HuH-7 (cell line): ENCODE results near the gene DNAJC16.

Experiments used
- DNase-seq: peaks from one replicate; pipeline ENCODE4 v3.0.0; 2011; ENCODE audit warnings: low spot score

The DNAJC16 gene

DNA sequence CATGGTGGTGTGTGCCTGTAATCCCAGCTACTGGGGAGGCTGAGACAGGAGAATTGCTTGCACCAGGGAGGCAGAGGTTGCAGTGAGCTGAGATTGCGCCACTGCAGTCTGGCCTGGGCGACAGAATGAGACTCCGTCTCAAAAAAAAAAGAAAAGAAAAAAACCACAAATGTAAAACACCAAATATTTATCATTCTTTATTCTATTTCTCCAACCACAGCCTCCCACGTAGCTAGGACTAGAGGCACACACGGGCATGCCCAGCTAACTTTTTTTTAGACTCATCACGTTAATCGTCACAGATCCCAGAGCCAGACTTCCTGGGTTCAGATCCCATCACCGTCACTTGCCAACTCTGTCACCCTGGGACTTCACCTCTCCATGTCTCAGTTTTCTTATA, 13.5 kb downstream of the DNAJC16 start:
- no peak for DNase-seq

DNA sequence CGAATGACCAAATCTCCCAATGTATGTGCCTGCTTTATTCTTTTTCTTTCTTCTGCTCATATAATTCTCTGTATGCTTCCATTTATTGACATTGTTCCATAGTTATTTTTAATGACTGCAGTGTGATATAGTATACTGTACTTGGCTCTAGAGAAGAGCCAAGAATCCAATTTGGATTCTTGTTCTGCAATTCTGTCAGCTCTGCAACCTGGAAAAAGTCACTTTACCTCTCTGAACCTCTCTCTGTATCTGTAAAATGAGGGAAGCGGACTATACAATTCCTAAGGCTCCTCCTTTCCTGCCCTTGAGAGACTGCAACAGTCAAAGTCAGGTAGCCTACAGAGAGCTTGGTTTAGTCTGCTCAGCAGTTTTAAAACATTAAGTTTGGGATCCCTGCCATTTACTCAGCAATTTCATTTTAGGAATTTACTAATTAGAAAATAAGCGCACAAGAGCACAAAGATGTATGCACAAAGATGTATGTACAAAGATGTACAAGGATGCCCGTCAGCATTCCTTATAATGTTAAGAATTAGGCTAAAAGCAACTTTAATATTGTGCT, 14.7 kb downstream of the DNAJC16 start:
- no peak for DNase-seq

DNA sequence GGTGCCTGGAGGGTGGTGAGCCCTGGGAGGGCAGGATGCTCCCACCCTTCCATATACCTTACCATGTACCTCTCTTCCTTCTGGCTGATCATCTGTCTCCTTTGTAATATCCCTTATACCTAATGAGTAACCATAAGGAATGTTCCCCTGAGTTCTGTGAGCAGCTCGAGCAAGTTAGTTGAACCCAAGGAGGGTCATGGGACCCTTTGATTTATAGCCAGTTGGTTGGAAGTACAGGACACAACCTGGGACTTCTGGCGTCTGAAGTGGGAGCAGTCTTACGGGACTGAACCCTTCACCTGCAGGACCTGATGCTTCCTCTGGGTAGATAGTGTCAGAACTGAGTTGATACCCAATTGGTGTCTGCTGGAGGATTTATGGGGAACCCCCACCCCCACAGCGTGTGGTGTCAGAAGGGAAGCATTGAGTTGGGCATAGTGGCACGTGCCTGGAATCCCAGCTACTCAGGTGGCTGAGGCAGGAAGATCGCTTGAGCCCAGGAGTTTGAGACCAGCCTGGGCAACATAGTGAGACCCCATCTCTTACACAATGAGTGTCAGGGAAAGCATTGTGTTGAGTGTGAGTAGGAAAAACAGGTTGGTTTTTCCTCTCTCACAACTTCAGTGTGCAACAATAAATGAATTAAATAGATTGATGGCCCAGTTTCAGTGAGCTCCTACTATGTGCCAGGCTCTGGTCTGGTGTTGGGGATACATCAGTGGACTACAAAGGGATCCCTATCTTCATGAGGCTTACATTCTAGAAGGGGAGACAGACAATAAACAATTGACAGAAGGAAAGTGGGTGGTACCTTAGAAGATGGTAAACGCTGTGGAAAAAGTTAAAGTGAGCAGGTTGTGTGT, 16.0 kb downstream of the DNAJC16 start:
- DNase-seq = no peak

DNA sequence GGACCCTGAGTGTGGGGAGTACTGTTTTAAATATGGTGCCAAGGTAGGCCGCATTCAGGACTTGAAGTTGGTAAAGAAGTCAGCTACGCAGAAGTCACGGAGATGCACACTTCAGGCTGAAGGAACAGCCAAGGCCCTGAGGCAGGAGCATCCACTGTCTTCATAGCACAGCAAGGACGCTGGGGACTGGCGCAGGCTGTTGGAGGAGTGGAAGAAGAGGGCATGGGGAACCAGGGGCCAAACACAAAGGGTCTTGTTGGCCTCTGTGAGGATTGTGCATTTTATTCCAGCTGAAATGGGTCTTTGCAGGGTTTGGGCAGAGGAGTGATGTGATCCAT, 16.6 kb downstream of the DNAJC16 start:
- no peak for DNase-seq

DNA sequence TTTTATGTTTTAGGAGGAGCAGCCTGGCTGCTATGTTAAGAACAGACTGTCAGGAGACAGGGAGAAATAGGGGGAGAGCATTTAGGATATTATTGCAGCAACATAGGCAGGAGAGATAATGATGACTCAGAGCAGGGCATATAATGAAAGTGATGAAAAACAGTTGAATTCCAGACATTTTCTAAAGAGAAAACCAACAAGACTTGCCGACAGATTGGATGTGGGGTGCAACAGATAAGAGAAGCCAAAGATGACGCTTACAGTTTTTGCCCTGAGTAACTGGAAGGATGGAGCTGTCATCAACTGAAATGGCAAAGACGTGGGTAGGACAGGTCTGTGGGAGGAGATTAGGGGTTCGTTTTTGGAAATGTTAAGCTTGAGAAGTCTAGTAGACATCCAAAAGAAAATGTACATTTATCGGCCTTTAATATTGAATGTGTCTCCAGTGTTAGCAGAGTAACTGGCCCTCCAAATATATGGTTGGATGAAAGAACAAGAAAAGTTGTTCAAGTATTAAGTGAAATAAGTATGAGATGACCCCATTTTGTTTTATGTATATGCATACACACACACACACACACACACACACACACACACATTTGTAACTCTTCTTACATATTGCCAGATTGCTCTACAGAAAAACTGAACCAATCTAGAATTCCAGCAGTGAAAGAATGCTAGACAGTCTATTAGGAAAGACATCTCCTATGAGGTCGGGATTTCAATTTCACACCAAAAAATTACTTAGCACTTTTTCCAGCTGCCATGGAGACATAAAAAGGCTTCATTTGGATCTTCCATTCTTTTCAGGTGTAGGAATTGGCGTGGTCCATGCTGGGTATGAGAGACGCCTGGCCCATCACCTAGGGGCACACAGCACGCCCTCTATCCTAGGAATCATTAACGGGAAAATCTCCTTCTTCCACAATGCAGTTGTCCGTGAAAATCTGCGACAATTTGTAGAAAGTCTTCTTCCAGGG, 17.2 kb downstream of the DNAJC16 start:
- DNase-seq = no peak

DNA sequence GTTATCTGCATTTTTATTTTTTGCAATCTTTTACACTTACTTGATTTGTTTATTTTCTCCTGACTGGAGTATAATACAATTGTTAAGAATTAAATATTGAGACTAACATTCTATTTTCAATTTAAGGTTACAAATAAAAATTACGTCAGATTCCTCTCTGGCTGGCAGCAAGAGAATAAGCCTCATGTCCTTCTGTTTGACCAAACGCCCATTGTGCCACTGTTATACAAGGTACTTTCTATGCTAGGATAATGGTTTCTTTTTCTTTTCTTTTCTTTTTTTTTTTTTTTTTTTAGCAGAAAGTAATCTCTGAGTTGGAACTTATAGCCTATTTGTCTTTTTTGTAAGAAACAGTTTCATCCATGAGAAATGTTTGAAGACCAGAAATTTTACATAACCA, 20.0 kb downstream of the DNAJC16 start:
- DNase-seq = no peak

DNA sequence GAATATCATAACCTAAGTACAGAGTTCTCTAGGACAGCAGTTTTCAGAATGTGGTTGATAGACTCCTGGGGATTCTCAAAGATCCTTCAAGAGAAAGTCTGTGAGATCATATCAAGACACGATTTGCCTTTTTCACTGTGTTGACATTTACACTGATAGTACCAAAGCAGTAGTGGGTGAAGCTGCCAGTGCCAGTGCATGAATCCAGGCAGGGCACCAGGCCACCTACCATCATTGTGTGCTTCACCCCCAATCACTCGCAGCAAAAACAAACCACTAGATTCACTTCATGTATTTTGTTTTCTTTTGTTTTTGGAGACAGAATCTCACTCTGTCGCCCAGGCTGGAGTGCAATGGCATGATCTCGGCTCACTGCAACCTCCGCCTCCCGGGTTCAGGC, 23.9 kb downstream of the DNAJC16 start:
- no peak for DNase-seq

DNA sequence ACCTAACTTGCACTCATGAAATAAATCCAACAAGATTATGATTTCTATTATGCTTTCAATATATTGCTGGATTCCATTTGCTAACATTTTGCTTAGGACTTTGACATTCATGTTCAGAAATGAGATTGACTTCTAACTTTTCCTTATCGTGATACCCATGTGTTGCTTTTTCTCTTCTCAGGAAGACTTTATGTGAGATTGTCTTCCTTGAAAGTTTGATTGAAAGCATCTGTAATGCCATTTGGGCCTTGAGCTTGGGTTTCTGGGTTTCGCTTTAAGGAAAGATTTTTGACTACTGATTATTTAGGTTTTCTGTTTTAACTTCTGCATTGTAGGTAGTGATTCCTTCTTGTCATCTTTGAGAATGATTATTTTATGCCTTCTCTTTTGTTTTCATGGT, 30.4 kb downstream of the DNAJC16 start:
- DNase-seq = no peak

DNA sequence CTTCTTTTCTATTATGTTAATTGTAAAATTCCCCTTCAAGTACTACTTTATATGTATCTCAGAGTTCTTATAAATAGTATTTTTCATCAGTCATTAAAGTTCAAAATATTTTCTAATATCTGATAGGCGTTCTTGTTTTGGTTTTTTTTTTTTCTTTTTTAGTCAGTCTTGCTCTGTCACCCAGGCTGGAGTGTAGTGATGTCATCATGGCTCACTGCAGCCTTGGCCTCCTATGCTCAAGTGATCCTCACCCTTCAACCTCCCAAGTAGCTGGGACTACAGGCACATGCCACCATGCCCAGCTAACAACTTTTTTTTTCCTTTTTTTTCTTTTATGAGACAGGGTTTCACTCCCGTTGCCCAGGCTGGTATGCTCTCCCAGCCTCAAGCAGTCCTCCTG, 30.9 kb downstream of the DNAJC16 start:
- no peak for DNase-seq

DNA sequence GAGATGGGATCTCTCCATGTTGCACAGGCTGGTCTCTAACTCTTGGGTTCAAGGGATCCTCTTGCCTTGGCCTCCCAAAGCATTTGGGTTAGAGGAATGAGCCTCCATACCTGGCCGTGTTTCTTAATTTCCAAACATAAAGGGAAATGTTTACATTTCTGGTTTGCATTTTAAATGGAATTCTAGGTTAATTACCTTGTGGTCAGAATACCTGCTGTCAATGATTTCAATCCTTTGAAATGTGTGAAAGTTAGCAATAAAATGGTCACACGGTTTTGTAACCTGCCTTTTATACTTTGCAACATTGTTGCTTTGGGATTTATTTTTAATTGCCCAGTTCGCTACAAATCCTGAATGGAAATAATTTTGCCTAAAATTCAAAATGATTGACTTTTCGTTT, 31.9 kb downstream of the DNAJC16 start:
- DNase-seq = no peak

DNA sequence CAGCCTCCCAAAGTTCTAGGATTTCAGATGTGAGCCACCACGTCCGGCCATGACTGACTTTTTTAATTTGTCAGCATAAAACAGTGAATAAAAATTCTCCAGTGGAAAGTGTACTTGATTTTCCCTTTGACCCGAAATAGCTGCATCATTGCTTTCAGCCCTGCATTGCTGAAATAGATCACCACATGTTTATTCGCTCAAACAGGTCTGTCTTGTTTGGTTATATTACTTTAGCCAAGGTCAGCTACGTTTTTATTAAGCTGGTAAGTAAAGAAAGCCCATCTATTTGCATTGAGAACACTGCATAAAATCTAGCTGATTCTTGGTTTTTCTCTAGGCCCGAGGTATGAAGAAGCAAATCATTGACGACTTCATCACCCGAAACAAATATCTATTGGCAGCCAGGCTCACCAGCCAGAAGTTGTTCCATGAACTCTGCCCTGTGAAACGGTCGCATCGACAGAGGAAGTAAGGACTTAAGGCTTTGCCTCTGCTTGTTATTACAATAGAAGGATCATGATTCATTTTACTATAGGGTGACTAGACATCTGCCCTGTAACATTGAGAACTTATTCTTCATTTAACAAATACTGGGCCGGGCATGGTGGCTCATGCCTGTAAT, 32.7 kb downstream of the DNAJC16 start:
- DNase-seq = no peak

DNA sequence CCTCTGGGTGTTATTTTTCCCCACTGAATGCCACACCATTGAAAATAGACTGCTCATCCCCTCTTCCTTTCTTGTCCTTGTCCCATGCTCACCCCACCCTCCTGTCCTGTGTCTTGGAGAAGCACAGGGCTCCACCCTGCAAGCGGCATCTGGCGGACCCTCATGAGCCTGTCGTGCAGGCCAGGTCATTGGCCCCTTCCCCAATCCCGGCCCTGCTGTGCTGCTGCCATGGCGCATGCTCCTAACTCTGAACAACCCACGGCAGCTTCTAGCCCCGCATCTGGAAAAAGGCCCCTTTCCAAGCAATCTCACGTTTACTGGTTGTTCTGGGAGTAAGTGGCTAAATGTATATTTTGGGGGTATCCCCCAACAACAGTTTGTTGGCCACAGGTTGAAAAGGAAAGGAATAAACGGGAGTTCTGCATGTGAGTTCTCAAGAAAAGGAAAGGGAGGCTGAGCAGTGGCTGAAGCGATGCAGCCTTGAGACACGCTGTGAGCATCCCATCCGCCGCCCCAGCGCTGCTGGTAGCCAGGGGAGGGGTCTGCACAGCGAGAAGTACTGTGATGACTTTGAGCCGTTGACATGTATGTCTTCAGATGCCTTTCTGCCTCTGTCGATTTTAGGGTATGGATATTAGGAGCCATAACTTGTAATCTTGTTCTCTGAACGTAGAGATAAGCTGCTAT, 41.9 kb downstream of the DNAJC16 start:
- DNase-seq = no peak

DNA sequence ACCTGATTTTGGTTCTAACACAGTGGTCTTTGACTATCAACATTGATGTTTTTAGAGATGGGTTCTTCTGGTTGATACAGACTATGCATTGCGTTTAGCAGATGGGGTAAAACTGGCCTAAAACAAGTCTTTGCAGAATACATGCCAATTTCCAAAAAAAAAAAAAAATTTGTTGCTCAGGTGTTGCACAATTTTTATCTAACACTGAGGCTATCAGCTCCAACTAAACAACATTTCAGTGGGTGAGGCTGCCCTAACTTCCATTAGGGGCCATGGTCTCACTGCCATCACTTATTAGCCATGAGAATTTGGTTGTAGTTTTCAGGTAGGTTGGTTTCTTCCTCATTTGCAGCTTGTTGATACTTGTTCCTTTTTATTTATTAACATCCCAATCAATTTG, 44.2 kb downstream of the DNAJC16 start:
- DNase-seq = no peak

DNA sequence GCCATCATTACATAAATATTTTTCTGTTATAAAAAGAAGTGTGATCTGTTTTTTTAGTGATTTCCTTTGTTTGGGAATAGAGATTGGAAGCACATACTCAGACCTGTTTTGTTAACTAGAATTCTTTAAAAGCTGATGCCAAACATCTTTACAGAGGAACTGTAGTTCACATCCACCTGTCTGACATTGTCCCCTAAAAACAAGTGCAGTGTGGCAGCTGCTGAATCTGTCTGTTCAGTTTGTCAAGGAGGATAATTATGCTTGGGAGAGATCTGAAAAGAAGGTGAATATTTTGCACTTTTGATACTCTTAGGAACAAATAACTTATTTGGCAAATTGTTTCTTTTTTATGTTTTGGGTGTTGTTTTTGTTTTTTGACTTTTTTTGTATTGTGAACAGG, 44.6 kb downstream of the DNAJC16 start:
- DNase-seq = no peak

DNA sequence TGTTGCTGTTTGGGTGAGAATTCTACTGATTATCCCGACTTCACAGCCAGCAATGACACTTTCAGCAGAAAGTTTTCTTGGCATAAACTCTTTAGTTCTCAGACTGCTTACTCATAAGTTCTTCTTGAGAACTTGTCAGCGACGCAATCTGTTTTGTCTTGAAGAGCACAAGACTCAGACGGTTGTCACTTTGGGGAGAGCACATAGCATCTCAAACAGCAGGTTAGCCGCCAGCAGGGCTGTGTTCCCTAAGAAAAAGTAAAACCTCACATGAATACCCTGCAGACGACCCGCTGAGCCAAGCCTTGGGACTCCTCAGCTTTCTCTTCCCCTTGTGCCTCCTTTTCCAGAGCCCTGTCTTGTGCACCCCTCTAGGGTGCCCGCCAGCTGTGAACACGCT, 46.8 kb downstream of the DNAJC16 start:
- no peak for DNase-seq

DNA sequence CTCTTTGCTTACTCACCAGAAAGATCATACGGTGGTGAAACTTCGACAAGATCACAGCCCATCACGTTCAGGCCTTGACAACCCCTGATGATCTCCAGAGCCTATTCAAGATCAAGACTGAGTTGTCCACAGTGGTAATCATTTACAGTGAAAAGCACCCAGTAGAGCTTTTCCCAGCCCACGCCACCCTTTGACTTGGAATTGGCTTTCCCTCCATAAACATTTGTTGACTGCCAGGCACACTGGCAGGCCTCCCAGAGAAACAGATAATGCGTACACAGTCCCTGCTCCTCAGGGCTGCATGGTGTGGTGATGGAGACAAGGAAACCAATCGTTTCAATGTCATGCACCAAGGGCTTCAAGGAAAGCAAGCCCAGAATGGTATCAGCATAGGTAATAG, 48.1 kb downstream of the DNAJC16 start:
- DNase-seq = no peak

DNA sequence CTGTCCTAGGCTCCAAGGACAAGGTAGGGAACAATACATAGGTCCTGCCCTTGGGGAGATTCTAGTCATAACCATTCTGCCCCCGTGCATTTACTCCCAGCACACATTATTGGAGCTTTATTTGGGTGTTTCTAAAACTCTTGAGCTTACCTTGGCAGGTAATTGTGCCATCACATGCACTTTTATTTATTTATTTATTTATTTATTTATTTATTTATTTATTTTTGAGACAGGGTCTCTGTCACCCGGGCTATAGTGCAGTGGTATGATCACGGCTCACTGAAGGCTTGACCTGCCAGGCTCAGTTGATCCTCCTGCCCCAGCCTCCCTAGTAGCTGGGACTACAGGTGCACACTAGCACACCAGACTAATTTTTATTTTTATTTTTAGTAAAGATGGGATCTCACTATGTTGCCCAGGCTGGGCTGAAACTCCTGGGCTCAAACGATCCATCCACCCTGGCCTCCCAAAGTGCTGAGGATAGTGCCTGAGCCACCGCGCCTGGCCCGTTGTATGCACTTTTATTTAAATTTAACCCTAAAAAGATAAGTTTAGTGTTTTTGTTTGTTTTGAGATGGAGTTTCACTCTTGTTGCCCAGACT, 49.0 kb downstream of the DNAJC16 start:
- no peak for DNase-seq

DNA sequence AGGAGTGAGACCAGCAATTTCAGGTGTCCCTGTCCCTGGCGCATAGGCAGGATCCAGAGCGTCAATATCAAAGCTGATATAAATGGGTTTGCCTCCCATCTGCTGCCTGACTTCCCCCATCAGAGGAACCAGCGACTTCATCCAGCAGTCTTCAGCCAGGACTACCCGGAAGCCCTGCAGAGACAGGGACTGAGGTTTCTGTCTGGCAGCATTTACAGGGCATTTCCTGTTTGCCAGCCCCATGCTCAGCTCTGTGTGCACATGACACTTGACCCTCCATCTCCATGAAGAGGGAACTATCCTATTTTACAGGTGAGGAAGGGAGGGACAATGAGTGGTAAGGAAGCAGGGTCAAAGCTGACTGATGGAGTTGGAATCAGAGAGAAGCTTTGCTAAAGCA, 51.0 kb downstream of the DNAJC16 start:
- no peak for DNase-seq

DNA sequence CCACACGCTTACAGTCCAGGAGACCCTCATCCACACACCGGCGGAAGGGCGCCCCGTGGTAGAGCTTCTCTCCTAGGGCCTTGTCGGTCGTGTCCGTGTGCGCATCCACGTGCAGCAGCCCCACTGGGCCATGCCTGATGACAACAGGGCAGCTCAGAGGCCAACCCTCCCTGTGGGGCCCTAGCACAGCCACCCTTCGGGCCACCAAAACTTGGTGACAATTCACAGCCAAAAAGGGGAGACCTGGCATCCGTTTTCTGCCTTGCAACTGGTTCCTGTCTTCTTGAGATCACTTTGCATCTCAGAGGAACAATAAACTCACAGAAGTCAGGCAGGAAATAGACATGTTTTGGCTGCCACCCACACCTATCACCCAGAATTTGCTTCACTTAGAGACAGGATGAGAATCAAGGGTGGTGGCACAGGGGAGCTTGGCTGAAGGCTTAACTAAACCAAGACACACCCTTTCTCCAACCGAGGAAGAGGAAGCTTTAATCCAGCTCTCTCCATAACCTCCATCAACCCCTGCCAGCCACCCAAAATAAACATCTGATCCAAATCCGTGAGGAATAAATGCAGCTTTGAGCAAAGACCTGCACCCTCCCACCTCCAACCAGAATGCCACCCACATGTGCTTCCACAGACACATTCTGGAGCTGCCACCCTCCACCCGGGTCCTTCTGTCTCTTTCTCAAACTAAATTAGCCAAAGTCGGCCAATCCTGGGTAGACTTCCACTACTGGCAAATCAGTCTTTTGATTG, 52.5 kb downstream of the DNAJC16 start:
- no peak for DNase-seq

DNA sequence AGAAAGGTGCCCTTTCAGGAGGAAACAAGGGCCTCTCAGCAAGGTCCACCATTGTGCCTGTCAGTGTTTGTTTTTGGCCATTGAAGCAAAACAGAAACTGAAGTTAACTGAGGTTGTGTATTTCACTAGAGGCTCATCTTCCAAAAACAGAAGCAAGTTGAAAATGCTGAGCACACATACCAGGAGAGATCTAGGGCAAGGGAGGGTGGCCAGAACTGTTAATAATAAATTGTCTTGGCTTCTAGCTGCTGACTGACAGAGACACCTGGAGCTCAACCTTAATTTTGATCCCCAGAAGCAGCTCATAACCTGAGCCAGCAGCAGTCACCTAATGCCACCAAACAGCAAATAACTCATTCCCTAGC, 53.0 kb downstream of the DNAJC16 start:
- DNase-seq = no peak
